Fibroblast of gingiva (primary cell): Measurements from ENCODE around the gene ENG.
"Not testable (repeated sequence)": the region's sequence is repeated elsewhere in the genome, so short reads cannot be mapped to it uniquely, and the experiment has no call there.

Source experiments
- DNase-seq: peaks from one replicate; pipeline ENCODE4 v3.0.0-alpha.2; 2011; ENCODE audit warnings: low read depth

The ENG gene

DNA sequence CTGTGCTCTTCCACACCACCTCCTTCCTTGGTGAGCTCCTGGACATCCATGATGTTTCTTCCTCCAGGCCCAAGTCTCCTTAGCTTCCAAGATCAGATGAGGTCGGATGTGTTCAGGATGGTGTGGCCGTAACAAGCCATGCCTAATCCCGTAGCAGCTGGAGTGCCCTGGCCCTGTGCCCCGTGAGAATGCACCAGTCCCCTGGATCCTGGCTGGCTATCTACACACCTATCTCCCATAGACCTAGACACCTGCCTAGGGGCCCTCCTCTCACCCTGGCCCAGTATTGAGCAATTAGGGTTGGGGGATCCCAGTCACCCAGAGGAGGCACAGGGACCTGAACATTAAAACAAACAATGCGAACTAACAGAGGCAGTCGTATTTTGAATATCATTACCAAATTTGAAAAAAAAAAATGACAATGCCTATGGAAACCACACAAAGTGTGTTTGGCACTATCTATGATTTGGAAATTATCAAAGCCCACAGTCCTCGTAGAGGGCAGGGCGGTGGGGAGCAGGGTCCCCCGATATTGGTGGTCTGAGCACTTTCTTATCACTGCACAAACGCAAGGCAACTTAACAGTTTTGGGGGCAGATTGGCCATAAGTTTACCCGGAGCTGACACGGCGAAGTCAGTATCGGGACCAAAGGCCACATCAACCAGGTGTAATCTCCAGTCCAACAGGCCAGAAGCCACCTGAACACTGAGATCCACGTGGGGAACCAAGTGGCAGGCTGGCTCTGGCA lies 13.2 kb downstream of the ENG start:
- DNase-seq = no peak

DNA sequence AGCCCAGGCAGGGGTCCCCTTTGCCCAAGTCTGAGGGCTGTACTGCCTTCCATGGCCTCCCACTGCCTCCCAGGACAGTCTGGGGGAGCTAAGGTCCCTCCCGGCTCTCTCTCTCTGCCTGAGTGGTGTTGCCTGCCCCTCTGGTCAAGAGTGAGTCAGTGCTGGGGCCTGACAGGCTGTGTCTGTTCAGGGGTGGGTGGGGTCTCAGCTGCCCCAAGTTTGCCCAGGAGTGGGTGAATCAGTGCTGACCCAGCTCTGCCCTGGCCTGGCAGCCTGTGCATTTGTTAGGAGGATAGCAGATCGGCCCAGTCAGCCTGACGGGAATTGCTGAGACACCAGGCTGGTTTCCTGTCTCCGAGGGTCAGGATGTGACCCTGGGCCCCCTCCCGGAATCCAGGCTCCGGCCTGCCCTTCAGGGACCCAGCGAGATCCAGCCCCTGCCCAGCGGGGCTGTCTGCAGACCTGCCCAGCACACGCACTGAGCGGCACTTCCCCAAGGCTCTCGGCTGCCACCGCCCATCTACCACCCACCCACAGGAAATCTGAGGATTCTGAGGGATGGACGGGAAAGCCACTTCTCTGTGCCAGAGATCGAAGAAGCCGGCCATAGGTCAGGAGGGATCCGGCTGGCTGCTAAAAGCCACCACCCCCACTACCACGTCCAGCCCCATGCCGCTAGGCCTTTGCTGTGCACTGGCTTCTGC lies 15.9 kb downstream of the ENG start:
- peak; percentile 99 for DNase-seq

DNA sequence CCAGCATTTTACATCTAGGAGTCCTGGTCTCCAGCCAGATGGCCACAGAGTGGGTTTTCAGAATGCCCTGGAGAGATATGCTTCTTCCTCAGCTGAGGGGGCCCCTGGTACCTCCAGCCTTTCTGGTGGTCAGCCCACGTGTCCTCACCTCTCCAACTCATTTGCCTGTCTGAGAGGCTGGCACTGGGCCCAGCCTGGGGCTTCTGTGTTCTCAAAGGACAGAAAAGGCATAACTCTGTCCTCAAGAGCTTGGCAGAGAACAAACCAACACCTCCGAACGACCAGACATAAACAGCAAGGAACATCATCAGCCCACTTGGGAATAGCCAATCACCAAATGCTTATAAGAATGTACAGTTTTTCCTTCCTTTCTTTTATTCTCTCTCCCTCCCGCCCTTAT lies 17.1 kb downstream of the ENG start:
- no peak for DNase-seq

DNA sequence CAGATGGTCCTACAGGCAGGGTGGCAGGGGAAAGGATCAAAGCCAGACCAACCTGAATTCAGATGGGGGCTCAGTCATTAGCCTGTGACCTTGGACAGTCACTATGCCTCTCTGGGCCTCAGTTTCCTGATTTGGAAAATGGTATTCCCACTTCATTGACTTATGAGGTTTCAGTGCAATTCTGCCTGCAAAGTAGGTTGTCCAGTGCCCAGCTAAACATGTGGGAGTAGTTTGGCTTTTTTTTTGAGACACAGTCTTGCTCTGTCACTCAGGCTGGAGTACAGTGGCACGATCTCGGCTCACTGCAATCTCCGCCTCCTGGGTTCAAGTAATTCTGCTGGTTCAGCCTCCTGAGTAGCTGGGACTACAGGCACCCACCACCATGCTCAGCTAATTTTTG lies 17.9 kb downstream of the ENG start:
- not testable (repeated sequence) for DNase-seq

GRCh38 chr9:127835991-127836516 lies 18.4 kb downstream of the ENG start:
- peak; percentile 74 for DNase-seq

GRCh38 chr9:127833555-127833954 lies 20.9 kb downstream of the ENG start:
- peak; percentile 73 for DNase-seq

GRCh38 chr9:127832248-127832647 lies 22.2 kb downstream of the ENG start:
- no peak for DNase-seq

DNA sequence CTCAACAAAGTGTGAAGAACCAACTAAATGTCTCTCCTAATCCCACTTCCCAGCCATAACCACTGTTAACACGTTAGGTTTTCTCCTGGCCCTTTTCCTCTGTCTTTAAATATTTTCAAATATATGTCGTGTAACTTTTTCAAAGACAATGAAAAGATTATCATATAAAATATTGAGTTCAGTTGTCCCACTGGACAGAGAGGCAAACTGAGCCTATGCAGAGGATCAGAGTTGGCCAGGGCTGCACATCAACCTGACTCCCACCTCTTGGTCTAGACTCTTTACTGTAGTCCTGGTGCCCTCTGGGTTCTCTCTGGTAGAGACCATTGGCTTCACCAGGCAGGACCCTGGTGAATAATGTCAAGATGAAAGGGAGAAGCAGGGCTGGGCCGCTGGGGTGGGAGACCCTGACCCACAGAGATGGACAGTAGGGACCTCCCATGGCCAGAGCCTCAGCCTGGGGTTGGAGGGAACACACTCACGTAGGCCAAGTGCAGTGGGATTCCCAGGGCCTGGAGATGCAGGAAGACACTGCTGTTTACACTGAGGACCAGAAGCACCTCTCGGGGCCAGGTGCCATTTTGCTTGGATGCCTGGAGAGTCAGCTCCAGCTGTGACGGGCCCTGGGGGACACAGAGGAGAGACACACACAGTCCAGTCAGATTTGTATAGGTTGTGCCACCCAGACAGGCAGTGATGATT lies 25.1 kb downstream of the ENG start:
- no peak for DNase-seq

- peak; percentile 65 for DNase-seq
Measured at GRCh38 chr9:127828262-127829031, 26.0 kb downstream of the ENG start.

DNA sequence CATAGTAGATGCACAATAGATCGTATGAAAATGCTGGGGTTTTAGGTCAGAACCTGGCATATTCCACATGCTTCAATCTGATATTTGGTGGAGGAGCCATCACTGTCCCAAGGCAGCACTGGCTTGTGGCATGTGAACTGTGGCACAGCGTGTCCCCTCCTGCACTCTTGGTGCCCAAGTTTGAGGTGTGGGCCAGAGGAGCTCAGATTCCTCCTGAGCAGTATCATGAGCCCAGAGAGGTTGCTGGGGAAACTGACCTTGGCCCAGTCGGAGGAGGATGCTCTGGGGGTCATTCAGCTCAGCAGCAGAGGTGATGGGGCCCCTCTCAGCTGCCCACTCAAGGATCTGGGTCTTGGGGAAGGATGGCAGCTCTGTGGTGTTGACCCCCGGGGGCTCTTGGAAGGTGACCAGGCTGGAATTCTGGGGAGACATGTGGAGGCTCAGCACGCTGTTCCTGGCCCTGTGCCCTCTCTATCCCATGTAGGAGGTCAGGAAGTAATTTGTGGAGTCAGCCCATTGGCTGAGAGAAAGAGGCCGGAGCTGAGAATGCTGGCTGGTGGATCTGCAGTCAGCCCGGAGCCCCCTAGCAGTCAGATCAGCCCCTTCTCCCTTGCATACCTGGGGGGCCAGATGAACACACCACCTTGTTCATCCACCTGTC lies 28.1 kb downstream of the ENG start:
- no peak for DNase-seq

GRCh38 chr9:127825319-127826051 lies 29.0 kb downstream of the ENG start:
- DNase-seq = no peak

GRCh38 chr9:127822108-127822507 lies 32.4 kb downstream of the ENG start:
- DNase-seq = no peak

DNA sequence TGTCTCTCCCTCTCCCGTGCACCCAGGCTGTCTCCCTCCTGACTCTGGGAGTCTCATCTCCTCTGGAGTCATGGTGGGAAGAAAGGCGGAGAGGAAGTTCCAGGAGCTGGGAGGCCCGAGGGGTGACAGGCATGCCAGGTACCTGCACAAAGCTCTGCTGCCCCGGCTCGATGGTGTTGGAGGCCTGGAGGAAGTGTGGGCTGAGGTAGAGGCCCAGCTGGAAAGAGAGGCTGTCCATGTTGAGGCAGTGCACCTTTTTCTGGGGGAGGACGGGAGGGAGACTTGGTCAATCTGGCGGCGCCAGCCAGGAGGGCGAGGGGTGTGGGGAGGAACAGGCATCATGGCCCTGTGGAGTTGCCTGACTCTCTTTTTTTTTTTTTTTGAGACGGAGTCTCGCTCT lies 35.9 kb downstream of the ENG start:
- no peak for DNase-seq

- DNase-seq = peak; percentile 4
Measured at GRCh38 chr9:127817881-127818434, 36.5 kb downstream of the ENG start.

GRCh38 chr9:127816728-127817127 lies 37.7 kb downstream of the ENG start:
- DNase-seq = no peak

GRCh38 chr9:127816362-127816725 lies 38.1 kb downstream of the ENG start:
- DNase-seq = no peak

GRCh38 chr9:127815512-127816361 lies 38.7 kb downstream of the ENG start:
- peak; percentile 1 for DNase-seq

GRCh38 chr9:127814619-127815511 lies 39.6 kb downstream of the ENG start:
- peak; percentile 1 for DNase-seq
